MM.1S (cell line): Measurements from ENCODE around the gene SHLD3.

Experiments used
- EZH2 ChIP-seq: fragments of 300-600 bp; sonication (generic); optimal IDR thresholded peaks from 2 replicates; pipeline ENCODE3; 2017; ENCODE audit warnings: low read depth, mild to moderate bottlenecking, antibody characterized with exemption, low read length, mixed read lengths
- EZH2phosphoT487 ChIP-seq: fragments of 300-600 bp; sonication (generic); IDR thresholded peaks from 2 replicates; pipeline ENCODE4 v1.6.1; 2018; ENCODE audit warnings: antibody characterized with exemption, low read length
- TF ChIP-seq, protein P1 (sequence below): fragments of 300-600 bp; sonication (generic); IDR thresholded peaks from 2 replicates; pipeline ENCODE4 v1.5.1; 2016; ENCODE audit warnings: antibody characterized with exemption, low read length, mixed read lengths

DNA sequence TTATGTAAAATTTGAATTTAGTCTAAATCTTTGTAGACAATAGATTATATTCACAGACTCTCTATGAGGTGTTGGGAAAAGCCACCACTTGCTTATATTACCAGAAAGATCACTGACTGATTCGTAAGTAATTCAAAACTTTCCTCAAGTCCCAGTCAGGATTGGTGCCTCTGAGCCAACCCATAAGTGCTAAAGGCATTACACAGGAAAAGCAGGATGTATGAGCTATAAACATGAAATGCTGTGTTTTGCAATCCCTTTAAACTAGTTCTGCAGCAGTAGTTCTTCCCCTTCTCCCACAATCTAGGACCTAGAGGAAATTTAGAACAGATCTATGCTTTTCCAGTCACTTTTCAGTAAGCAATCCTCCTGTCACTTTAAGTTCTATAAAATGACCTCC is 48.0 kb downstream of the SHLD3 start:
- TF ChIP-seq, protein P1, sequence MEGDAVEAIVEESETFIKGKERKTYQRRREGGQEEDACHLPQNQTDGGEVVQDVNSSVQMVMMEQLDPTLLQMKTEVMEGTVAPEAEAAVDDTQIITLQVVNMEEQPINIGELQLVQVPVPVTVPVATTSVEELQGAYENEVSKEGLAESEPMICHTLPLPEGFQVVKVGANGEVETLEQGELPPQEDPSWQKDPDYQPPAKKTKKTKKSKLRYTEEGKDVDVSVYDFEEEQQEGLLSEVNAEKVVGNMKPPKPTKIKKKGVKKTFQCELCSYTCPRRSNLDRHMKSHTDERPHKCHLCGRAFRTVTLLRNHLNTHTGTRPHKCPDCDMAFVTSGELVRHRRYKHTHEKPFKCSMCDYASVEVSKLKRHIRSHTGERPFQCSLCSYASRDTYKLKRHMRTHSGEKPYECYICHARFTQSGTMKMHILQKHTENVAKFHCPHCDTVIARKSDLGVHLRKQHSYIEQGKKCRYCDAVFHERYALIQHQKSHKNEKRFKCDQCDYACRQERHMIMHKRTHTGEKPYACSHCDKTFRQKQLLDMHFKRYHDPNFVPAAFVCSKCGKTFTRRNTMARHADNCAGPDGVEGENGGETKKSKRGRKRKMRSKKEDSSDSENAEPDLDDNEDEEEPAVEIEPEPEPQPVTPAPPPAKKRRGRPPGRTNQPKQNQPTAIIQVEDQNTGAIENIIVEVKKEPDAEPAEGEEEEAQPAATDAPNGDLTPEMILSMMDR = no peak
- TF ChIP-seq EZH2phosphoT487 (no peak), EZH2 (no peak)
